HUDEP-2 (cell line): ENCODE results near the gene RWDD3.

ENCODE experiments used
- DNase-seq, 76 experiments: peaks; one replicate each; lab custom pipeline; 2025; ENCODE audit not compliant: unreplicated experiment in 76 of 76; lab: John Stamatoyannopoulos, UW

RWDD3 gene, protein sequence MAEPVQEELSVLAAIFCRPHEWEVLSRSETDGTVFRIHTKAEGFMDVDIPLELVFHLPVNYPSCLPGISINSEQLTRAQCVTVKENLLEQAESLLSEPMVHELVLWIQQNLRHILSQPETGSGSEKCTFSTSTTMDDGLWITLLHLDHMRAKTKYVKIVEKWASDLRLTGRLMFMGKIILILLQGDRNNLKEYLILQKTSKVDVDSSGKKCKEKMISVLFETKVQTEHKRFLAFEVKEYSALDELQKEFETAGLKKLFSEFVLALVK

DNA sequence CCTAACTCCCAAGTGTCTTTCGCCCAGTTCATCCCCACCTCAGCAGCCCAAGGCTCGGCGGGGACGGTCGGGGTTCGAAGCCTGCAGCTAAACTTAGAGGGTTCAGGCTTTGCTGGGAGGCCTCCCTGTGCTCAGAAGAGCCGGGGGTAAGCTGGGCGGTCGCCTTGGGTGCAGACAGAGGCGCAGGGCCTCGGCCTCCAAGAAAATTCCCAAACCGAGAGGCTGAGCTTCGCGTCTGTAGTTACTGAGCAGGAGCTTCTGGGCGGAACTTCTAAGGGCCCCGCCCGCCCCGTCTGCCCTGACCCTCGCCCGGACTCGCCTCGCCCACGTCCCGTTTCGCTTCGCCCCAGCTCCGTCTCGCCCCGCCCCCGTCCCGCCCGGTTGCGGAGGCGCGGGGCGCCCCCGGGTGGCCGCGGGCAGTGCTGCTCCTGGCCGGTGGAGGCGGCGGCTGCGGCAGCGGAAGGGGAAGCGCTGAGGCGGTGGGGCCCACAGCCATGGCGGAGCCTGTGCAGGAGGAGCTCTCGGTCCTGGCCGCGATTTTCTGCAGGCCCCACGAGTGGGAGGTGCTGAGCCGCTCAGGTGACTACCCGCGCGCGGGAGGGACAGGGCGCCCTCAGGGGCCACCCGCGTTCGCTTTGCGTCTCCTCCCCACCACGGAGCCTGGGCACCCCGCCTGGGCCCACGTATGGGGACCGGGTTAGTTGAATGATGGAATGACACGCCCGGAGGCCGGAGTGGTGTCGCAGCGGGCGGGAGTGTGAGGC, at the start of gene RWDD3:
Gene RWDD3, plus strand, starts transcription at position 474 of the 764 bp plus-strand sequence. Its CDS starts 21 bp downstream, at position 495.
- peak in 75 of 76 experiments; percentile 12 to 94 (median 84) for DNase-seq

DNA sequence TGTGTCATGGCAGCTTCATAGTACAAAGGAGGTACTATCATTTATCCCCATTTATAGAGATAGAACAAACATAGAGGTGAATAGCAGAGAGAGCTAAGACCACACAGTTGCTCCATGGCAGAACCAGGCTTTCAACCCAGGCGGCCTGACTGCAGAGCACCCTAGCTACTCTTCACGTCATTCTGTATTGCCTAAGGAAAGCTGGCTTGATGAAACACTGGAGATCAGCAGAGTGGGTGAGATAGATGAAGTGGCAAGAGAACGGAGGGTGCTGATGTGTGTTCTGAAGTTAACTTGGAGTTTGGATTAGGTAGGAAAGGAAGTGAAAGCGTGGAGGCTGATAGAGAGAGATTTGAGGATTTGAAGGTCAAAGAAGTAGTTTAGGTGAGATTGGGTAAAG, 47.9 kb upstream of the RWDD3 start:
- DNase-seq = no peak

DNA sequence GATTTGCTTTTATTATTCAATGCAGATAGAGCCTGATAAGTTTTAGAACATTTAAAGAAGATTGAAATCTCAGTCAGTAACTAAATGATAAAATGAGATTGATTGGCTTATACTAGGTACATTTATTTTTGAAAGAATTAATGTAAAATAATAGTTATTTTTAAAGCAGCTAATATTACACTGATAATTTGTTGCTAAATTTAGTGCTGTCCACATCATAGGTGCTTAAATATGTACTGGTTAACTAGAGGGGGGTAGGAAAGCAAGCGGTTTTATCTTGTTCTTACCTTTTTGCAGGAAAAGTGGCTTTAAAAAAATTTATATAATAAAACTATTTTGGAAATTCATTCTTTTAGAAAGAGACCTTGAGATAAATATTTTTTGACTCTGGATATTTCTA, 40.4 kb upstream of the RWDD3 start:
- DNase-seq = no peak

DNA sequence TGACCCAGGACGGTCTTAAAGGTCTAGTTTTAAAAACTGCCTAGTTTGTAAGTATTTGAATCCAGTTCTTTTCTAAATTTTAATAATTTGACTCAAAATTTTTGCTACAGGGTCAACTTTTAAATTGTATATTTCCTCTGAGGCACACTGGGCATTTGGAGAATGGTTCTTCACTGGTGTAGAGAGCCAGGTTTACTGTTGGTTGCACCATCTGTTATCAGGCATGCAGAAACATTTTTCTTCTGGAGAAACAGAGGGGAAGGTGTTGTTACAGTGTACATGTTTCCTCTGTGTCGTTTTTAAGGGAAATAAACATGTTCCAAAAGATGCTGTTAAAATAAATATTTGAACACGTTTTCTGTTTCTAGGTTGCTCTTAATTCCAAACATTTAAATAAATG, 39.0 kb upstream of the RWDD3 start:
- no peak for DNase-seq

GRCh38 chr1:95196017-95196416, 38.0 kb upstream of the RWDD3 start:
- no peak for DNase-seq

GRCh38 chr1:95197616-95198252, 36.3 kb upstream of the RWDD3 start:
- no peak for DNase-seq

DNA sequence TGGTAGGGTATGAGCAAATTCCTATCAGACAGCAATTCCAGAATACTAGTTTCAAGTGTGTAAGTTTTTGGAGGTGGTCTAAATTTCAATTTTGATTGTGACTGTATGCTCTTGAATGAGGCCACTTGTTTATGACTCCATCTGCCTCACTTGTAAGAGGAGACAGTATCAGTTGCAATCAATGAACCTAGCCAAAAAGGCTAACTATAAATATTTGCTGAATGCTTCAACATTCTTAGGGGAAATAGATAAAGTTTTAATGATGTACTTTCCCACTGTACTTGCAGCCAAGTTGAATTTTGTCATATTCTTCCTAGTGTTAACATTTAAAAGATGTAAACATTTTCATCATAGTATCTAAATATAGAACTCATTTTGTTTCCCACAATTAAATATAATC, 32.1 kb upstream of the RWDD3 start:
- no peak for DNase-seq

DNA sequence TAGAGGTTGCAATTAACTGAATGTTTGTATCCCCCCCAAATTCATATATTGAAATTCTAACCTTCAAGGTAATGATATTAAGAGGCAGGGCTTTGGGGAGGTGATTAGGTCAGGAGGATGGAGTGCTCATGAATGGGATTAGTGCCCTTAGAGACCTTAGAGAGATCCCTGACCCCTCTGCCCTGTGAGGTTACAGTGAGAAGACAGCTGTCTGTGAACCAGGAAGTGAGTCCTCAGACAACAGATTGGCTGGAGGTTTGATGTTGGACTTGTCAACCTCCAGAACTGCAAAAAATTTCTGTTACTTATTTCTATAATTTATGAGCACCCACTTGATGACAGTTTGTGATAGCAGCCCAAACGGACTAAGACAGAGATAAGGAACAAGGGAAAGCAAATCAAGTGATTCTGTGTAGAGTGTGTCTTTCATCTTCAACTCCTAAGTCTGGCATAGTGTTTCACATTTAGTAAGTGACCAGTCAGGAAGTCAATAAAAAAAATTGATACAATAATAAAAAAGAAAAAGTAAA, 30.0 kb upstream of the RWDD3 start:
- DNase-seq = no peak

DNA sequence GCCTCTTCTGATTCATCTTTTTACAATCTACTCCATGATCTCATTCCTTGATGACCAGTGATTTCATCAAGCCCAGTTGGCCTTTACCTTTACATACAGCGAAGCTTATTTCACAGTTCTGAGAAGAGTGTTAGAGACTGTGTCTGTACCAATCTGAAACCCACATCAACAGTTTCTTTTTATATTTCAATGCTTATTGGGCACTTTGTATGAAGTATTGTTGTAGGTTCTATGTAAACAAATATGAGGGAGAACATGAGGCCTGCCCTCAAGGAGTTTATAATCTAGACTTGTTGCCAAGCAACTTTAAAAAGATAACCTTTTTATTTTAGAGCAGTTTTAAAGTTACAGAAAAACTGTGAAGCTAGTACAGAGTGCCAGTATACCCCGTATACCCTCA, 27.5 kb upstream of the RWDD3 start:
- DNase-seq = no peak

DNA sequence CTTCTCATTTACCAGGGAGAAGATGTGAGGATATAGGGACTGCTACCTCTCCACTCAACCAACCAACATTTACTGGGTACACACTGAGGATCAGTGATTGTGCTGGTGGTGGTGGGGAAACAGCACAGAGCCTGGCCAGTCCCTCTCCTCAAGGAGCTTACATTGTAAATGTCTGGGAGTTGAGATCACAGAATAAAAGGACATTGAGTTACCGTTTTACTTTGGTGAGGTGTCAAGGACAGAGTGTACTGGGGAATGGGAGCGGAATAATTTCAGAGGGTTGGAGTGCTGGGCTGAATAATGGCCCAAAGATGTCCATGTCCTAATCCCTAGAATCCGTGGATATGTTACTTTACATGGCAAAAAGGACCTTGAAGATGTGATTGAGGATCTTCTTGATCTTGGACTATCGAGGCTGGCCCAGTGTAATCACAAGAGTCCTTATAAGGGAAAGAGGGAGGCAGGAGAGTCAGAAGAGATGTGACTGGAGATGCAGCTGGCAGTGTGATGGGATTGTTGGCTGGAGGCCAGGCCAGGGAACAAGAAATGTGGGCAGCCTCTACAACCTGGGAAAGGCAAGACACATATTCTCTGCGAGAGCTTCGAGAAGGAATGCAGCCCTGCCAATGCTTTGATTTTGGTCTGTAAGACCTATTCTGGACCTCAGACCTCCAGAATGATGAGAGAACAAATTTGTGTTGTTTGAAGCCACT, 26.6 kb upstream of the RWDD3 start:
- DNase-seq = no peak

DNA sequence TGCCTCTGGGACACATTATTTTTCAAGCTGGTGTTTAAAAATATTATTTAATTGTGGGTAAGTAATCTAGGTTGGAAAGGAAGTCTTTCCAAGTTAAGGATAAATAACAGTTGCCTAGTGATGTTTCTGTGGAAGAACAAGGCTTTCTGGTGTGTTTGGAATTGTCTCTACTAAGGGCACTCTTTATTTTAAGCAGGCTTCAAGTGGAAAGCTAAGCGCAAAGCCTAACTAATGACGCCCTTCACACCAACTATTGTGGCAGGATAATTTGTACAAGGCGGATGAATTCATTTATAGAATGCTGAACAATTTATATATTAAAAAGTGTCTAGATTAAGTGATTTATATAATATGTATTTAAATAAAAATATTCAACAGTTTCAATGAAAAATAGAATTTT, 25.1 kb upstream of the RWDD3 start:
- DNase-seq = no peak

GRCh38 chr1:95209291-95209690, 24.7 kb upstream of the RWDD3 start:
- DNase-seq = no peak

DNA sequence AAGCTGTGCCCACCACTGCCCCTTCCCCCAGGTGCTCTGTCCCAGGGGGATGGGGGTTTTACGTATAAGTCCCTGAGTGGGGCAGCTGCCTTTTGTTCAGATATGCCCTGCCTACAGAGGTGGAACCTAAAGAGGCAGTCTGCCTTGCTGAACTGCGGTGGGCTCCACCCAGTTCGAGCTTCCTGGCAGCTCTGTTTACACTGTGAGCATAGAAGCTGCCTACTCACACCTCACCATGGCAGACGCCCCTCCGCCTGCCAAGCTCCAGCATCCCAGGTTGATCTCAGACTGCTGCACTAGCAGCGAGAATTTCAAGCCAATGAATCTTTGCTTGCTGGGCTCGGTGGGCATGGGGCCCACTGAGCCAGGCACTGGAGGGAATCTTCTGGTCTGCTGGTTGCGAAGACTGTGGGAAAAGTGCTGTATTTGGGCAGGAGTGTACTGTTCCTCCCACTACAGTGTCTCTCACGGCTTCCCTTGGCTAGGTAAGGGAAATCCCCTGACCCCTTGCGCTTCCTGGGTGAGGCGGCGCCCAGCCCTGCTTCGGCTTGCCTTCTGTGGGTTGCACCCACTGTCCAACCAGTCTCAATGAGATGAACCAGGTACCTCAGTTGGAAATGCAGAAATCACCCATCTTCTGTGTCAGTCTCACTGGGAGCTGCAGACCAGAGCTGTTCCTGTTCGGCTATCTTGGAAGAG, 17.6 kb upstream of the RWDD3 start:
- no peak for DNase-seq

GRCh38 chr1:95217371-95217770, 16.6 kb upstream of the RWDD3 start:
- no peak for DNase-seq

GRCh38 chr1:95219407-95219806, 14.6 kb upstream of the RWDD3 start:
- DNase-seq = no peak

DNA sequence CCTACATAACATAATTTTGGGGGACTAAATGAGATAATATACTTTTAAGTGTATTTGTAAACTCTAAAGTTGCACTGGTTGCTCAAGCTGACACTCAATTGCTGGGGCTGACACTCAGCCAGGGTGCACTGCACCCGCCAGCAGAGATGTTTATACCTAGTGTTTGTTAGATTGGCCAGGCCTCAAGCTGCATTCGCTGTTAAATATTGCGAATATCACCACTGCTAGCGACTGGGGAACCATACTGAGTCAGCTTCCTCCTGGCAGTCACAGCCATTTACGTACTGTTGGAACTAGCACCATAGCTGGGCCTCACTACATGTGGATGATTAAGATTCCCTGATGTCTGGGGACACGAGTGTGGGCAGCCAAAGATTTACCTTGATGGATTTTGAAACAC, 12.7 kb upstream of the RWDD3 start:
- DNase-seq = no peak

DNA sequence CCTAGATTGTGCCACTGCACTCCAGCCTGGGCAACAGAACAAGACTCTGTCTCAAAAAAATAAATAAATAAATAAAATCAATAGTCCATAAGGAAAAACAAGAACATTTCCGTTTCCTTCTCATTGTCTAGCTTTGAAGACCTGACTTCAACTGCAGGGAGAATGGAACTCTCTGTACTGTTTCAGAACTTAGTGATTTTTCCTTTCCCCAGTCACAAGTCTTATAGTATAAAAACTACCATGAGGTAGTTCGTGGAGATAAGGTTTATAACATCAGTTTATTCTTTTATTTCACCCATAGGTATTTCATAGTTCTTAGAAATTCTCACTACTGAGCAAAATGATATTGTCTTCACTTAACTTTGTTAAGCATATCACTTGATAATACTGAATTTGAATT, 11.4 kb upstream of the RWDD3 start:
- DNase-seq = no peak

DNA sequence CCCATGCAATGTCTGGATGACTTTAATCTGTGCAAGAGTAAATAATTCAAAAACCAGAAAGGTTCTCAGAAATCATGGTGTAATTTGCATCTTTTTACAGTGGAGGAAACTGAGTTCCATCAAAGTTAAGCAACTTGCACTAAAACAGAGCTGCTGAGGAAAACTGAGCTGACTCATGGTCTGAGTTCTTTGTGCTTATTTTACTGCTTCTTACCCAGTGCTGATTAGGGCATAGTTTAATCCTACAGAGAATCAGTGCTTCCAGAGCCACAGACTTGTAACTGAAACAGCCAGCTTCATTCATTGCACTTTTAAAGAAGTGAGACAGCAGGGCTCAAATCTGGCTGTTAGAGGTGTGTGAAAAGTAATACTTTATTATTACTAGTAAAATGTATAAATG, 10.9 kb upstream of the RWDD3 start:
- no peak for DNase-seq

GRCh38 chr1:95226781-95227660, 7.0 kb upstream of the RWDD3 start:
- no peak for DNase-seq
